ENCODE results near the gene SCFD2. TPM values are rescaled to one million over a fixed set of nuclear protein-coding genes. Genes with fewer than 3 reads are reported as not detected.

The SCFD2 gene
- total RNA-seq, 1 donor from 2014 or later, result 18.6 TPM

GRCh38 chr4:52844596-52844995, 521.3 kb downstream of the SCFD2 start:
- TF ChIP-seq CTCF (conservative IDR thresholded peaks at IDR 0.05), result no peak
- no peak for DNase-seq (ENCODE audit: low read depth, low spot score)
- peaks cover 34% of the 10 kb centered on the region for H3K4me1 Mint-ChIP-seq
- H3K27me3 Mint-ChIP-seq (ENCODE audit: low read depth), result no peaks in the 10 kb centered on the region
- H3K36me3 Mint-ChIP-seq (ENCODE audit: low read depth), result no peaks in the 10 kb centered on the region
- H3K27ac Mint-ChIP-seq (ENCODE audit: unreplicated experiment), result no peak overlapping the region
- no peaks in the 10 kb centered on the region for H3K9me3 Mint-ChIP-seq
- H3K4me3 Mint-ChIP-seq, result no peak overlapping the region

- TF ChIP-seq CTCF (conservative IDR thresholded peaks at IDR 0.05), result no peak
- H3K27me3 Mint-ChIP-seq (ENCODE audit: low read depth), result no peaks in the 10 kb centered on the region
- H3K4me1 Mint-ChIP-seq, result peaks cover 40% of the 10 kb centered on the region
- H3K9me3 Mint-ChIP-seq, result no peaks in the 10 kb centered on the region
- H3K4me3 Mint-ChIP-seq, result no peak overlapping the region
- H3K36me3 Mint-ChIP-seq (ENCODE audit: low read depth), result no peaks in the 10 kb centered on the region
- no peak for DNase-seq (ENCODE audit: low read depth, low spot score)
- peak overlapping the region; percentile 31 for H3K27ac Mint-ChIP-seq (ENCODE audit: unreplicated experiment)
Observed at GRCh38 chr4:52843958-52844357, 521.9 kb downstream of the SCFD2 start.

- H3K9me3 Mint-ChIP-seq, result no peaks in the 10 kb centered on the region
- no peak for TF ChIP-seq CTCF (conservative IDR thresholded peaks at IDR 0.05)
- no peak overlapping the region for H3K27ac Mint-ChIP-seq (ENCODE audit: unreplicated experiment)
- H3K4me3 Mint-ChIP-seq, result no peak overlapping the region
- no peak for DNase-seq (ENCODE audit: low read depth, low spot score)
- H3K36me3 Mint-ChIP-seq (ENCODE audit: low read depth), result no peaks in the 10 kb centered on the region
- peaks cover 45% of the 10 kb centered on the region for H3K4me1 Mint-ChIP-seq
- no peaks in the 10 kb centered on the region for H3K27me3 Mint-ChIP-seq (ENCODE audit: low read depth)
Observed at GRCh38 chr4:52843351-52843750, 522.5 kb downstream of the SCFD2 start.

- Mint-ChIP-seq H3K9me3 (no peaks in the 10 kb centered on the region), H3K27me3 (ENCODE audit: low read depth) (no peaks in the 10 kb centered on the region), H3K4me3 (no peak overlapping the region), H3K36me3 (ENCODE audit: low read depth) (no peaks in the 10 kb centered on the region), H3K27ac (ENCODE audit: unreplicated experiment) (peak overlapping the region; percentile 97), H3K4me1 (peaks cover 50% of the 10 kb centered on the region)
- no peak for DNase-seq (ENCODE audit: low read depth, low spot score)
- TF ChIP-seq CTCF (conservative IDR thresholded peaks at IDR 0.05), result no peak
Observed at GRCh38 chr4:52842792-52843191, 523.1 kb downstream of the SCFD2 start.

GRCh38 chr4:52841682-52842456, 524.0 kb downstream of the SCFD2 start:
- no peak overlapping the region for H3K27ac Mint-ChIP-seq (ENCODE audit: unreplicated experiment)
- peaks cover 50% of the 10 kb centered on the region for H3K4me1 Mint-ChIP-seq
- DNase-seq (ENCODE audit: low read depth, low spot score), result no peak
- no peak for TF ChIP-seq CTCF (conservative IDR thresholded peaks at IDR 0.05)
- H3K27me3 Mint-ChIP-seq (ENCODE audit: low read depth), result no peaks in the 10 kb centered on the region
- H3K4me3 Mint-ChIP-seq, result no peak overlapping the region
- H3K9me3 Mint-ChIP-seq, result no peaks in the 10 kb centered on the region
- H3K36me3 Mint-ChIP-seq (ENCODE audit: low read depth), result no peaks in the 10 kb centered on the region
